Esophagus mucosa (tissue), 1 donor: ENCODE data around the gene RGS9BP. TPM values are rescaled to one million over a fixed set of nuclear protein-coding genes. Genes with fewer than 3 reads are reported as not detected.
"Not testable (repeated sequence)": the region's sequence is repeated elsewhere in the genome, so short reads cannot be mapped to it uniquely, and the experiment has no call there.

Experiments
- ATAC-seq: fragments of 200-7000 bp; cut with Tn5 transposase; one replicate; pipeline ENCODE4 v1.9.1; 2020
- total RNA-seq: library from RNA; stranded (reverse); gene quantifications from one replicate; pipeline ENCODE4 v1.2.4, GENCODE V29; 2023
- donor health status: DM: yes; HTN: yes; CAD: no.

The RGS9BP gene
- total RNA-seq, 1 donor from 2014 or later: 0.16 TPM

- not testable (repeated sequence) for ATAC-seq
Measured at GRCh38 chr19:32700129-32700528, 24.5 kb downstream of the RGS9BP start.

GRCh38 chr19:32702010-32702409, 26.4 kb downstream of the RGS9BP start:
- no peak for ATAC-seq

GRCh38 chr19:32704006-32704405, 28.4 kb downstream of the RGS9BP start:
- not testable (repeated sequence) for ATAC-seq

DNA sequence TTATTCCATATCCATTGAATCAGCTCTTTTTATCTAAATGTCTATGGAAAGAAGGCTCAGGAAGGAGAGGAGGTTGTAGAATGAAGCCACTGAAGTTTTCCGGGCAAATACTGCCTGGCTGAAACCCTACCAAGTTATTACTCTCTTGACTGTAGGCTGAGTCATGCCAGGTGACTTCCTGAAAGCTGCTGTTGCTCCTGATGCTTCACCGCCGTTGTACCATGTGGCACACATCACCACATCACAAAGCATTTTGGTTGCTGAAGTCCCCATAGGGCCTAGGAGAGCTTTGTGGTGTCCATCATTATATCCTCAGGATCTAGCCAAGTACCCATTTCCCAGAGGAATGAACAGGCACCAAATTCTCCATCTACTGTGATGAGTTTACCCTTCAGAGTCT, 32.8 kb downstream of the RGS9BP start:
- ATAC-seq: peak; percentile 80

DNA sequence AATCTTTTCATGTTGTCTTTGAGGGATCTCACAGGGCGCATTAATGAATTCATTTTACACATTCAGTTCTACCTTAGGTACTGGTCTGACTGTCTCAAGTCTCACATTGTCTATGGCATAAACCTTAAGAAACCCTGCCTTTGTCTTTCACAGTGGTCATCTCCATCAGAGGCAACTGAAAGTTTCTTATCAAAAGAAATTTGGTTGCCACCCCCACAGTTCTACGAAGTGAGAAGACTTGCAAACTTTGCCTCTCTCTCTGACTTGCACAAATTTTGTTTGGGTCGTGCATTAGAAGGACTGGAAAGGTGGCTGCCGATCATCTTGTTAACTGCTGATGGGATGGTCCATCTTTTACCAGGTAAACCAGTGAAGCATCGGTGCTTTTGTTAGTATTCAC, 33.4 kb downstream of the RGS9BP start:
- no peak for ATAC-seq

DNA sequence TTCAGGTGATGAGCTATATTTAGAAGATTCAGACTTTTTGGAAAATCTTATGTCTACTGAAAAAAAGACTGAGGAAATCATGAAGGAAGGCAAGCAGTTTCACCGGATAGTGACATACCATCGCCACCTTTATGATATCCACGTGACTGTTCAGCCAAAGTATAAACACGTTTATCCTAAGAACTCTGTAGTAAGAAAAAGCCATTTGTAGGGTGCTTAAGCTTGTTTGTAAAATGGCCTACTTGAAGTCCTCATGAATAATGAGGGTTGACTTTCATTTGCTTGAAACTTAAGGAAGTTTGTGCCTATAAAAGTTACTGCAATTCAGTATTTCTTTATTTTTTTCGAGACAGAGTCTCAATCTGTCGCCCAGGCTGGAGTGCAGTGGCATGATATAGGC, 36.1 kb downstream of the RGS9BP start:
- ATAC-seq: no peak

DNA sequence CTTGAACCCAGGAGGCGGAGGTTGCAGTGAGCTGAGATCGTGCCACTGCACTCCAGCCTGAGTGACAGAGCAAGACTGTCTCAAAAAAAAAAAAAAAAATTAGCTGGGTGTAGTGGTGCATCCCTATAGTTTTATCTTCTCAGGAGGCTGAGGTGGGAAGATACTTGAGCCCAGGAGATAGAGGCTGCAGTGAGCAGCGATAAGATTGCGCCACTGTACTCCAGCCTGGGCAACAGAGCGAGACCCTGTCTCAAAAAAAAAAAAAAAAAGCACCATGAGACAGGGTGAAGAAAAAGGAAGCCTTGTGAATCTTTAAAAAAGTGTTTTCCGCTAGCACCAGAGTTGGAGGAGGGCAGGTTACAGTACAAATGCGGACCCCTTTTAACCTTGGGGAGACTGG, 40.6 kb downstream of the RGS9BP start:
- not testable (repeated sequence) for ATAC-seq

DNA sequence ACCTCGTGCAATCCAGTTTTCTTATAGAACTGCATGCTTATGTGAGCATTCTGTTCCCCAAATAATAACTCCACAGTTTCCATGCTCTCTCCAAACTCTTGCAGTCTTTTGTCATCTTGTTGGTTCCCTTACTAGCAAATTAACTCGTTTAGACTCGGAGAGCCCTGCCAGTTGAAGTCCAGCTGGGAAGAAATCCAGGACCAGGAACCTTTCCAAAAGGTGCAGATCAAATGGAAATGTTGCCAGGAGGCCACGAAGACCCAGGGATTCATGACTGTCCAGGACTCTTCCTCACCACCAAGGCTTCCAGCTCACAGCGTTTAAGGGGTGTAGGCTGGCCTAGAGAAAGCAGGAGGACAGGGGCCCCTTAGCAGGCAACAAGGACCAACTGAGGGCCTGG, 41.8 kb downstream of the RGS9BP start:
- ATAC-seq: no peak

DNA sequence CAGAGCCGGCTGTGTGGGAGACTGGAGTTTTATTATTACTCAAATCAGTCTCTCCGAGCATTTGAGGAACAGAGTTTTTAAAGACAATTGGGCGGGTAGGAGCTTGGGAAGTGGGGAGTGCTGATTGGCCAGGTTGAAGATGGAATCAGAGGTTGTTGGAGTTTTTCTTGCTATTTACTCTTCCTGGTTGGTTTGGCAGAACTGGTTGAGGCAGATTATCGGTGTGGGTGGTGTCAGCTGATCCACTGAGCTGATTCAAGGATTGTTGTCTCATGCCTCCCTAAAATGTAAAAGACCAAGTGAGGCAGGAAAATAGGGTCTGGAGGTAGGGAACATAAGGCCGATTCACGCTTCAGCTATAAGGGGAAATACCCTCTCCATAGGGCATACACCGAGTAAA, 42.6 kb downstream of the RGS9BP start:
- ATAC-seq: peak; percentile 84

DNA sequence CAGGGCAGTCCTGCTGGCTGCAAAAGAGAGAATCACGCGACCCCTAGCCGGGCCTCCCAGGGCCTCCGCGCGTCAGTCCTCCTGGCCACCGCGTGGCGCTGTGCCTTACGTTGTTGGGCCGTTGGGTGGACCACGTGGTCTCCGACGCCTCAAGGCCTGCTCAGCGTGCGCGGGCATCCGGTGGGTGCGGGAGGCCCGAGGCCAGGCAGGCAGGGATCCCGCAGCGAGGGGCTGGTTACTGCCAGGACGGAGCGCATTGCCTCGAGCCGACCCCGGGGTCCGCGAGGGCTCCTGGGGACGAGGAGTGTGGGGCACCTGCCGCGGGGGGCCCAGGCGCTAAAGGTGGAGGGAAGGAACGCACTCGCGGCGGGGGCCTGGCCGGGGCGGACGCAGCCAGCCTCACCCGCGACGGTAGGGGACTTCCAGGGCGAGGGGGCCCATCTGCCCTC, 44.0 kb downstream of the RGS9BP start, which contains the start of gene TDRD12:
Gene TDRD12, plus strand, starts transcription at position 157 of the 449 bp plus-strand sequence. CDS start 306 bp downstream, outside the sequence.
- peak; percentile 13 for ATAC-seq

GRCh38 chr19:32720216-32720935, 44.7 kb downstream of the RGS9BP start:
- ATAC-seq: peak; percentile 22

- no peak for ATAC-seq
Measured at GRCh38 chr19:32720936-32721250, 45.2 kb downstream of the RGS9BP start.

Other genes with a start within 250 kb of the RGS9BP start
- 84.8 TPM for gene PDCD5, start 94.7 kb upstream of the RGS9BP start, total RNA-seq
- gene ANKRD27, start 668 bp upstream of the RGS9BP start, total RNA-seq: 22.3 TPM
- gene NUDT19, start 16.0 kb downstream of the RGS9BP start, total RNA-seq: 13.4 TPM
- gene TDRD12, start 43.9 kb downstream of the RGS9BP start, total RNA-seq: 0.08 TPM
- 0.08 TPM for gene SLC7A9, start 193.9 kb downstream of the RGS9BP start, total RNA-seq